IPS-NIHi7 (cell line): Measurements from ENCODE around the gene CNTFR.
"Not testable (repeated sequence)": the region's sequence is repeated elsewhere in the genome, so short reads cannot be mapped to it uniquely, and the experiment has no call there.

Experiments
- DNase-seq: peaks from one replicate; pipeline ENCODE4 v3.0.0; 2012; ENCODE audit warnings: mixed read lengths; ENCODE audit errors: extremely low spot score

CNTFR gene, protein sequence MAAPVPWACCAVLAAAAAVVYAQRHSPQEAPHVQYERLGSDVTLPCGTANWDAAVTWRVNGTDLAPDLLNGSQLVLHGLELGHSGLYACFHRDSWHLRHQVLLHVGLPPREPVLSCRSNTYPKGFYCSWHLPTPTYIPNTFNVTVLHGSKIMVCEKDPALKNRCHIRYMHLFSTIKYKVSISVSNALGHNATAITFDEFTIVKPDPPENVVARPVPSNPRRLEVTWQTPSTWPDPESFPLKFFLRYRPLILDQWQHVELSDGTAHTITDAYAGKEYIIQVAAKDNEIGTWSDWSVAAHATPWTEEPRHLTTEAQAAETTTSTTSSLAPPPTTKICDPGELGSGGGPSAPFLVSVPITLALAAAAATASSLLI

DNA sequence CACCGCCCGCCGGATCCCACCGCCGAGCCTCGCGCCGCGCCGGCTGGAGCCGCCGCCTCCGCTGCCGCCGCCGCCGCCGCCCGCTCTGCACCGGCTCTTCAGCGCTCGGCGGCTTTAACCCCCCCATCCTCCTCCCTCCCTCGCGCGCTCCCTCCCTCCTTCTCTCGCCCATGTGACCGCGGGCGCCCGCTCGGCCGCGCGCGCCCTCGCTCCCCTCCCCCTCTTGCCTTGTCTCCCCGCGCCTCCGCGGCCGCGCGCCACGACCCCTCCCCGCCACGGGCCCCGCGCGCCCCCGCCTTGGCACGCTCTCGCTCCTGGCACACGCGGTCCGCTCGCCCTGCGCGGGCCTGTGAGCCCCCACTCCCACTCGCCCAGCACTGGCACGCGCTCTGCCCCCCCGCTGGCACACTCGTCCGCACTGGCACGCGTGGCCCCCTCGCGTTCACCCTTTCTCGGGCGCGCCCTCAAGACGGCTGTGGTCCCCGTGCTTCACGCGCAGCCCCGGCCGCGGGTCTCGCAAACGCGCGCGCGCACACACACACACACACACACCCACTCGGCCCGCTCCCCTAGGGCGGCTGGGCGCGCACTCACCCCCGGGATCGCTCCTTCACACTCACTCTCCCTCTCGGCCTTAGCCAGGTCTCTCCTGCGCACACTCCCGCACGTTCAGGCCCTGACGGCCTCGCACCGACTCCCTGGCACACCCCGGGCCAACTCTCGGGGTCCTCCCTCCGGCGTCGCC lies at the start of gene CNTFR:
CNTFR (minus strand) TSS at position 89 of the 745 bp plus-strand sequence. CDS start 20,743 bp downstream, outside the sequence.
- peak; percentile 60 for DNase-seq

DNA sequence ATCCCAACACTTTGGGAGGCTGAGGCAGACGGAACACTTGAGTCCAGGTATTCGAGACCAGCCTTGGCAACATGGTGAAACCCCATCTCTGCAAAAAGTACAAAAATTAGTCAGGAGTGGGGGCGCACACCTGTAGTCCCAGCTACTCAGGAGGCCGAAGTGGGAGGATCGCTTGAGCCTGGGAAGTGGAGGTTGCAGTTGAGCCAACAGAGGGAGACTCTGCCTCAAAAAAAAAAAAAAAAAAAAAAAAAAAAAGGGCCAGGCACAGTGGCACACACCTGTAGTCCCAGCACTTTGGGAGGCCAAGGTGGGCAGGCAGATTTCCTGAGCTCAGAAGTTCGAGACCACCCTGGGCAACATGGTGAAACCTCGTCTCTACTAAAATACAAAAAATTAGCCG lies 49.8 kb upstream of the CNTFR start:
- DNase-seq = not testable (repeated sequence)

DNA sequence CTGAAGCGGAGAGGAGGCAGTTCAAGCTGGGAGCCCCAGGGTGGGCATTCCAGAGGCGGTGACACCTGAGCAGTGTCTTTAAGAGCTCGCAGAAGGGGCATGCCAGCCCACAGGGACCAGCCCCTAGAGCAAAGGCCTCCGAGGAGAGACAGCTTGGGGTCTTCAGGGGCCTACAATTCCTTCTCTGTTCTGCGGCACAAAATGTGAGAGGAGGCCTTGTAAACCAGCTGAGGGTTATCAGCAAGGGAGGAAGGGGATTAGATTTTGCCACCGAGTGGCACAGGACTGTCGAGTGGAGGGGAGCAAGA lies 48.6 kb upstream of the CNTFR start:
- no peak for DNase-seq

DNA sequence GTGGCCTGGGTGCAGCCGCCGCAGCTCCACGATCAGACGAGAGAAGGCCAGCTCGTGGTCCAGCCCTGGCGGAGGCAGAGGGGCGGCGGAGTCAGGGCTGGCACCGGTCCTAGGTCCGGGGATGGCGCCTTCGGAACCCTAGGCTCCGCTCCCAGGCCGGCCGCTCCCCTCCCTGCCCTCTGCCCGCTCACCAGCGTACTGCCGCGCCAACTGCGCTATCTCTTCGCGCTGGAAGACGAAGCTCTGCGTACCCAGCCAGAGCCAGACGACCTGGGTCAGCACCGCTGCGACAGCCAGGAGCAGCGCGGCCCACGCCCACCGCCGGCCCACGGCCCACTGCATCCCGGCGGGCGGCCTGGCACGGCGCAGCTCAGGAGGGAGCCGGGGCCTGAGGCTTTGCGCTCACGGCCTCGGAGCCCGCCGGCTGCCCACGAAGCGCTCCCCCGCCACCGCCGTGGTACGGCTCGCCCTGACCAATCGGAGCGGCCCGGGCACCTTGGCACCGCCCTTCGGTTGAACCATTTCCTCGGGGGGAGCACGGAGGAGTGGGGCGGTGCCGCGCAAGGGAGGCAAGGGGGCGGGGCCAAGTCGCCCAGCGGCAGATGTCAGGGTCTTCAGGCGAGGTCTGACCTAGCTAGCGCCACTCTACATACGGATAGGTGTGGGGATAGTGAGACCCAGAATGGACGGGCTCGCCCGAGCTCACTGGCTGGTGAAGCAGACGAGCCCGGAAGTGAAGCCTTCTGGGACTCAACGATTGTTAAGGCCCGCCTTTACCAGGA lies 48.0 kb upstream of the CNTFR start, which contains the start of gene SIGMAR1:
SIGMAR1 (minus strand) TSS at position 432 of the 782 bp plus-strand sequence; CDS start at position 342, 90 bp downstream.
- DNase-seq = peak; percentile 92

DNA sequence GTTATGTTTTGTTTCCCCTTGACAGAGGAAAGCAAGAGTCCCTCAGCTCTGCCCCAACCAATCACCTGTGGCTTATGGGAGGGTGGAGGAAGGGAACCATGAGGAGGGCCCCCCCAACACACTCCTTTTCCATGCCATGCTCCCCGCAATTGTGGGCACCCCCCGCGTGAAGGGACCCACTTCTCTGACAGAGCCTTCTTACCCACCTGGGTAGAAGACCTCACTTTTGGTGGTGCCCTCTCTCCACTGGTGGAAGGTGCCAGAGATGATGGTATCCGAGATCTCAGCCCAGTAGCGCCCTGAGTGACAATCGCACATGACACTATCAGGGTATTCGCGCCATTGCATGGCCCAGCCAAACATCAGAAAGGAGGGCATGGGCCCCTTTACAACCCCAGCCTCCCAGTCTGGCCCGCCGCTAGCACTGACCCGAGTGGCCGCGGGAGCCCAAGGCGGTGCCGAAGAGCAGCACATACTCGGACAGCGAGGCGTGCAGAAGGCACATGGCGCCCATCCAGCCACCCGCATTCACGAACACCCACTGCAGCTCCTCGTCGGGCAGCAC lies 47.3 kb upstream of the CNTFR start:
- no peak for DNase-seq

DNA sequence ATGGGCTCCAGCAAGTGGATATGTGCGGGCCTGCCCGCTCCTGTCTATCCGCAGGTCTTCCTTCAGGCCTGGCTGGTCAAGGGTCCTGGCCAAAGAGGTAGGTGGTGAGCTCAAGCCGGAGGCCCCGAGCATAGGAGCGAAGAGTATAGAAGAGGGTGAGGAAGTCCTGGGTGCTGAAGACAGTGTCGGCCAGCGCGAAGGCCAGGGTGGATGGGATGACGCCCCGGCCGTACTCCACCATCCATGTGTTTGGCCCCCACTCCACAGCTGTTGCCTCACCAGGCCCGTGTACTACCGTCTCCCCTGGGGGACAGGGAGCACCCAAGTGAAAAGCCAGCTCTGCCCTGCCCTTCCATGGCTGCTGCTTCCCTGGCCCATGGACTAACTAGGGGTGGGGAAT lies 46.0 kb upstream of the CNTFR start:
- DNase-seq = no peak

DNA sequence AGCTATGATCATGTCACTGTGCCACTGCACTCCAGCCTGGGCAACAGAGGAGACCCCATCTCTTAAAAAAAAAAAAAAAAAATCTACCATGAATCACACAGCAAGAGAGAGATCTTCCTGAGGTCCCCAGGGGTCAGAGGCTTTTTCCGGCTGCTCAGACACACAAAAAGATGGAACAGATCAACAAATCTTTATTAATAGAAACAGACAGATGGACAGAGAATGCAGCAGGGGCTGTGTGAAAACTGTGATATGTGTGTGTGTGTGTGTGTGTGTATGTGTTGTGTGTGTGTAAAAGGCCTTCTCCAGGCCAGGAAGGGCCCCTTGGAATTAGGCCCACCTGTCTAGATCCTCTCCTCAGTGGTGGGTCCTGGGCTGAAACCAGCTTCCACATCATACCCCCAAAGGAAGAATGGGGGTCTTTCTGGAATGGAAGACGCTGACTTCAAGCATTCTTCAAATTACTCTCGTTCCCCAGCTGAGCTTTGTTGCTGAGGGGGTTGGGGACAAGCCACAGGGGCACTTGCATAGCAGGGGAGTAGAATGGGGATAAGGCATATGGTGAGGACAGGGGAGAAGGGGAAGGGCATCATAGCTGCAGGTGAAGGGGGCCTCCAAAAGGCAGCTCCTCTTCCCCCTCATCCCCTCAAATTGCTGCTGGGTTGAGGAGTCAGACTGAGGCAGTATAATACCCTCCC lies 45.2 kb upstream of the CNTFR start:
- DNase-seq = no peak

DNA sequence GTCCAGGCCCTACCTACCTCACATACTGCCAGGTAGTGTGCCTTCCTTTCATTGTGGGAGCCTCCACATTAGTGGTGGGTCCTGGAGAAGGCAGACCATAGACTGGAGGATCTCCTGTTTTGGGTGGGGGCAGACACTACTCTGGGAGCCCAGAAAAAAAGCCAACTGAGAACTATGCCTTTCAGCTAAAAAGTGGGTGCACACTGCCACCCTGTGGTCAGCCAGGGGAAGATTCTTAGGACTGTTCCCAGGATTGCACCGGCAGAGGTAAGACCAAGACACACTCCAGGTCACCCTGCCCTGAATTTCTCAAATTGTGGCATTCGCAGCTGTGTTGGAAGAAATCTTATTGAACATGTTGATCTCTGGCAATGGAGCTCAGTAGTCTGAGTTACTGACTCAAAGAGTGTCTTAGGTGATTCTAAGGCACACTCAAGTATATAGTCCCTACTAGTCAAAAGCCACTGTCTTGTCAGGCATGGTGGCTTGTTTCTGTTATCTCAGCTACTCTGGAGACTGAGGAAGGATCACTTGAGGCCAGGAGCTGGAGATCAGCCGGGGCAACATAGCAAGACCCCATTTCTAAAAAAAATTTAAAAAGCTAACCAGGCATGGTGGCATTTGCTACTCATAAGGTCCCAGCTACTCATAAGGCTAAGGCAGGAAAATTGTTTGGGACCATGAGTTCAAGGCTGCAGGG lies 44.5 kb upstream of the CNTFR start:
- DNase-seq = peak; percentile 79

DNA sequence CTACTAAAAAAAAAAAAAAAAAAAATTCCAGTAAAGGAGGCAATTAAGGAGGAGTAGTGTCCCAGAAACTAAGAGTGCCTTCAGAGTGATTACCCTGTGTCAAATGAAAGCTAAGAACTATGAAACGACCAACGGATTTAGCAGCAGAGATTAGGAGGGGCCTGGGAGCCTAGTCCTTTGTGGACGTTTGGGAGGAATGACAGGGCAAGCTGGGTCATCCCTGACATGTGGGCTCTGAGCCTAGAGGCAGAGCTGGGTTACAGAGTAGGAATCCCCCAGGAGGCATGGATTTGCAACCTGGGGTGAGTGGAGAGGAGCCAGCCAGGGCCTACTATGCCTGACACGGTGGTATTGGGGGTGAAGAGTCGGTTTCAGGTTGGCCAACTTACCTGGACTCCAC lies 43.6 kb upstream of the CNTFR start:
- DNase-seq = no peak

DNA sequence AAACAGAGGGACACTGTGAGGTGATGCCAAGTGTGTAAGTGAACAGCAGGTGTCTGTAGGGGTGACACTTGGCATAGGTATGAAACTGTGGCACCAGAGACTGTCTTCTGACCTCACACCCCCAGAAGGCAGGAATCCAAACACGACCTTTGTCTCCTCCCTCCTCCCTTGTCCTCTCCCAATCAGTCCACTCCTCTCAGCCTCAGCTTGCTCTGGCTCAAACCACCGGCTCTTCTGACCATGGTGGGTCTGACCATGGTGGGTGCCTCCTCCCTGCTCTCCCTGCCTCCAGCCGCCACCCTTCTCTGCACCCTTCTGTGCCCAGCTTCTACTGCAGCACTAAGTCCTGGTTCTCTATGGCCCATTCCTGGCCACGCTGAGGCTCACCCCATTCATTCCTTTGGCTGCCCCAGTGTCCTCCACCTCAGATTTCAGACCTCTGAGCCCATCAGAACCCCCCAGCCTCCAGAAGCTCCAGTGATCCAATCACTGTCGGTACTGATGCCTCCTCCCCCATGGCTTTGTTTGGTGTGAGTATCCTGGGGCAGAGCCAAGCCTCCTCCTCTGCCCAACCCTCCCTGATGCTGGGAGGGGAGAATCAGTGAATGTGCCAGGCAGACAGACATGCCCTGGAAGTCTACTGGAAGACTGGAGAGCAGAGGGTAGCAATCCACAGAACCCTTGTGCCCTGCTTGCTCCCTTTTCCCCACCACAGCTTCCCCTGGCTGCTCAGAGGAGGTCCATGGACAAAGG lies 41.1 kb upstream of the CNTFR start:
- DNase-seq = no peak

DNA sequence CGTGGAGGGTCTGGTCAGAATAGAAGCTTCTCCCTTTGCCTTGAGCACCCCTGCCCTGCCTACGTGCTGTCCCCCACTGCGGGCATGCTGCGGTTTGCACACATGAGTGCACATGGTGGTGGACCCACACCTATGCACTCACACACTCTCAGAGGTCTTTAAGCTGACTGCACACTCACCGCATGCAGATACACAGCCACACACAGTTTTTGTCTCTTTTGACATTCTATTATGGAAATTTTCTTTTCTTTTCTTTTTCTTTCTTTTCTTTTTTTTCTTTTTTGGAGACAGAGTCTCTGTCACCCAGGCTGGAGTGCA lies 39.9 kb upstream of the CNTFR start:
- no peak for DNase-seq

DNA sequence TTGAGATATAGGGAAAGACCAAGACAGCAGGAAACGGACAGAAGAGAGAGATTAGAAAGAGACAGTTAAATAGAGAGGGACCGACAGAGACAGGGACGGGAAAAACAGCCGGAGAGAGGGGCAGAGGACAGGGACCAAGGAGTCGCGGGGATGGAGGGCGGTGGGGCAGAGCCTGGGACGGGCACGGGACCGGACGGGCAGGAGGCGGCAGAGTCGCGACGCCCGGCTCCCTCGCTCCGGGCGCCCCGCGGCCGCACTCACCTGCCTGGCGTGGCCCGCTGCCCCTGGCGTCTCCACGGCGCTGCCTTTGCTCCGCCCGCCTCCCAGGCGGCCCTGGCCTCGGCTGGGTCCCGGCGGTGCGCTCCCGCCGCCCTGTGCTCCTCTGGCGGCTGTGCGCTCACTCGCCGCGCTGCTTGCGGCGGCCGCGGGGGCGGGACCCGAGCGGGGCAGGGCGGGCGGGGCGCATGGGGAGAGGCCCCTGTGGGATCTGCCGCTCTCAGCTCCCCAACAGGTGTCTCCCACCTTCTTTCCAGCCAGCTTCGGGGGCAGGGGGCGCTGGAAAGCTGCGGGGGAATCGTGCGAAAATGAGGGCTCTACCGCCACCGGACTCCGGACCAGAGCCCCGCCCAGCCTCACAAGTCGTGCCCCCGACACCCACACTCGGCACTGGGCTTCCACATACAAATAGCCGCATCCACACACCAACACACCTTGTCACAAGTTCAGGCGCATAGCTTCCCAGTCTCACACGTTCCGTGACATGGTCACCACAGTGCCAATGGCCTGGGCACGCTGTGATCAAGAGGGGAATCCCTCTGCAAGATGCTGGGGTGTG lies 39.3 kb upstream of the CNTFR start, which contains the start of gene ARID3C:
ARID3C (minus strand) TSS at position 411 of the 835 bp plus-strand sequence. CDS start 1,052 bp downstream, outside the sequence.
- DNase-seq = peak; percentile 52

DNA sequence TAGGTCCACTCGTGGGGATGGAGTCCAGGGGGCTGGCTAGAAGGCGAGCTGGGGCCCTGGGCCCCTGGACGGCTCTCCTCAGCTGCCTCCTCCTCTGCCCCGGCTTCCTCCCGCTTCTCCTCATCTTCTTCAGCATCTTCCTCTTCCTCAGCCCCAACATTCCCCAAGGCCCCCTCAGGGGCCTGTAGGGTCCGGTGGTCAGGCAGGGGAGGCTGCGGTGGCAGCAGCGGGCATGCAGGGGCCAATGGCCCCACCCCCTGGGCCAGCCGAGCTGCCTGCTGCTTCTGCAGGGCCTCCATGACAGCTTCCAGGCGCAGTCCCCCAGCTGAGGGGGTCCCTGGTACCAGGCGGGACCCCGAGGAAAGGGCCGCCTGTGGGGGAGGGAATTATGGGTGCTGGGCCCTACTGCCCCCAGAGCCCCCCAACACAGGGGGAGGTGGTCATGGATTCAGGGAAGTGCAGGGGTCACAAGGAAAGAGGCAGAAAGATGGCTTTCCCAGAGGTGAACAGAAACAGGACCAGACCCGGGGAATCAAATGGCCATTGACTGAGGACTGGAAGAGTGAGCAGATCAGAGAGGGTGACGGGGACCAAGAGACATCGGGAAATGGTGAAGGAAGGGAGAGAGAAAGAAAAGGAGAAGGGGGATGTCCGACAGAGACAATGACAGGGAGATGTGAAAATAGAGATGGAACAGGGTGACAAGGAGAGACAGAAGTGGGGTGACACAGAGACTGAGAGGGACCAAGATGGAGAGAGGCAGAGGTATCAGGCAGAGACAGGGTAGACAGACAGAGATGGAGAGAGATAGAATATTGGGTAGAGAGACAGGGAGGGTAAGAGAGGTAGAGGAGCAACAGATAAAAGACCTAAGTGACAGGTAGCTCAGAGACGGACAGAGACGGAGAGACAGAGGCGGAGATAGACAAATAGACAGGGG lies 38.5 kb upstream of the CNTFR start:
- no peak for DNase-seq

DNA sequence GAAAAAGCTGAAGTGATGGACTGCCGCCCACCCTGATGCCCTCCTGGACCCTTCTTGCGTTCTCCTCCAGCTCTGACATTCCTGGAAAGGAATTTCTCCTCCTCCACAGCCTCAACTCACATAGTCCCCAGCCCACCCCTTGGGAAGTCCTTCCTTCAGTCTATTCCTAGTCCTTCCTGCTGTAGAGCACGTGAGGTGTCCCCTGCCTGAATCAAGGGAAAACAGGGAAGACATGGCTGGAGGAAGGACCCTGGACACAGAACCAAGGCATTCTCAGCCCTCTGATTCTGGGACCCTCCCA lies 35.6 kb upstream of the CNTFR start:
- DNase-seq = no peak

DNA sequence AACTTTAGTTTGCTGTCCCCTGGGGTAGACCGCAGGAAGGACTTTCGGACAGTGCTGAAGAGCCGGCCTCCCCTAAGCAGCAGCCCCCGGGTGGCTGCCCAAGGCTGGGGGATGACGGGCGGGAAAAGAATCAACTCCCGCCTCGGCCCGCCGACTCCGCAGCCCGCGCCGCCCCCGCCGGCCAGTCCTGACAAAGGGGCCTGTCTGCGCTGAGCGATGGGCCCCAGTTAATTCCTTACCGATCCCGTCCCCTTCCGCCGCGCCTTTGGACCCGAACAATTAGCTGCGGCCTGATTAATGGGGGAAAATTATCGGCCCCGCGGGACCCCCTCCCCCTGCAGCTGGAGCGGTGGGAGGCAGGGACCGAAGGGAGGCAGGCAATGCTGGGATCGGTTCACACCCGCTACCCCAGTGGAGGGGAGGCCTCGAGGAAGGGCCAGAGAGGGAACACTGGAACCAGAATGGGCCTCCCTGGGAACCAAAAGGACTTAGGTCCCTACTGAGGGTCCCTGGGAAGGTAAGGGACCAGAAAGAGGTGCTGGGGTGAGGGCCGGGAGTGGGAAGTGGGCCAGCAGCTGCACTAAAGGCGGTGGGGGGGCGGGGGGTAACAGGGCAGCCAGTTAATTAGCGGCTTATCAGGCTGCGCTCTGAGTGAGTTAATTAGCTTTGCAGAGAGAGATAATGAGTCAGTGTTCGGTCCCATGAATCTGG lies 35.1 kb upstream of the CNTFR start:
- no peak for DNase-seq

DNA sequence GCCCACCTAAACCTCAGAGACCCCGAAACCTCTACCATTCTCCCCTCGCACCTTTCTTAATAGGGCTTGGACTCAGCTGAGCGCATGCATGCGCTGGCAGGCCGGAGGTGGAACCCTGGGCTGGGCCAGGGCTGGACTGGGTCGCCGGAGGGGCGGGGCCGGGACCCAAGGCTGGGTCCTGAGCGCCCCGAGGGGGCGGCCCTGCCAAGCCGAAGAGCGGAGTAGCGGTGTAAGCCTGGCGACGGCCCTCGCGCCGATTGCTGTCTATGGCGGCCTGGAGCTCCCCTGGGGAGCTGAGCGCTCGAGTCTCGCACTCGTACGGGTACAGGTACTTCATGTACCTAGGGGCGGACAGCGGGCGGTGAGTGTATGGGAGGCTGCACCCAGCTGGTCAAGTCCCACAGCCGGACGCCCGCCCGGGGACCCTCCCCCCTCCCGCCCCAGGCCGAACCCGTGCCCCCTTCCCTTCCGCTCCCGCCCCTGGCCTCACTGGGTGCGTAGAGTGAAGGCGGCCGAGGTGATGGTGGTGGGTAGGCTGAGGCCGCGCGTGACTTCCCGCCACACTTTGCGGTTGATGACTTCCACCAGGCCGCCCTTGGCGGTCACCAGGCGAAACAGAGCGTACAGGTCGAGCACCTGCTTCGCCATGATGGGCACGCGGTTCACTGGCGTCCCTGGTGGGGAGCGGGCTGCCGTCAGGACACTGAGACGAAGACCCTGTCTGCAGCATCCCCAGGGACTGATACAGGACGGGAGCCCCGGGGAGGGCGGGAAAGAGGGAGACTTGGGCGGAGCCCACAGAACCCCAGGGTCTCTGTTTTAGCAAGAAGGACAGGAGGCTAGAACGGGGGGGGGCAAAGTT lies 34.1 kb upstream of the CNTFR start:
- no peak for DNase-seq
